Vagina (tissue), 2 donors: ENCODE measurements around the gene PMPCA.

Experiments
- CTCF ChIP-seq, 3 experiments: fragments of 450-650 bp in 2 of 3; fragments of 200-600 bp in 1 of 3; sonication (generic) in 1 of 3; IDR thresholded peaks; one replicate each; pipeline ENCODE4 v1.5.1; 2017 to 2019; ENCODE audit warnings: antibody characterized with exemption in 3 of 3, mild to moderate bottlenecking in 2 of 3, moderate library complexity in 2 of 3
- POLR2A ChIP-seq, 2 donors: fragments of 450-650 bp; IDR thresholded peaks; one replicate each; pipeline ENCODE4 v1.6.1; 2017; ENCODE audit warnings: antibody characterized with exemption in 2 of 2, mild to moderate bottlenecking in 2 of 2, moderate library complexity in 2 of 2
- POLR2AphosphoS5 ChIP-seq, 2 donors: sonication (generic); formaldehyde crosslinking; IDR thresholded peaks; one replicate each; pipeline ENCODE4 v1.9.0; 2017; ENCODE audit warnings: antibody characterized with exemption in 2 of 2, mild to moderate bottlenecking in 2 of 2, low read depth in 1 of 2; ENCODE audit not compliant: insufficient read depth in 1 of 2

DNA sequence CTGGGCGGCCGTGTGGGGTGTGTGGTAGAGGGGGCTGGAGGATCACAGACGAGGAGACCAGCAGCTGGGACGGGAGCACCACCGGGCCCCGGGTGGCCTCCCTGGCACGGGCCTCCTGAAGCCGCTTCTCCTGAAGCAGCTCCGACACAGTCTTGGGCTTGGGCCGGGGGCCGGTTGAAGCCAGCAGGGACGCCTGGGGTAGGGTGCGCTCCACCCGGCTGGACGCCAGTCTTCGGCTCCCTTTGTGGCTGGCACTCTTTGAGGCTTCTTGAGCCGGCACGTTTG lies 31.5 kb upstream of the PMPCA start:
- no peak for TF ChIP-seq CTCF (IDR thresholded peaks at IDR 0.05)
- no peak for TF ChIP-seq POLR2A (IDR thresholded peaks at IDR 0.05)
- TF ChIP-seq POLR2AphosphoS5 (IDR thresholded peaks at IDR 0.05; ENCODE audit: insufficient read depth in 1 of 2, low read depth in 1 of 2): no peak
